Bronchial epithelial cell (primary cell): ENCODE measurements around the gene SLC24A3. TPM values are rescaled to one million over a fixed set of nuclear protein-coding genes. Genes with fewer than 3 reads are reported as not detected.
A peak's percentile ranks its signal among the peaks of the same experiment; 100 is the strongest.

Experiments used
- DNase-seq: peaks from one replicate; pipeline ENCODE4 v3.0.0-alpha.2; 2010; ENCODE audit warnings: low read depth
- FAIRE-seq: peaks from 2 replicates; lab custom pipeline; 2011; peaks lifted over from hg19 to GRCh38; lab: Jason Lieb, UNC
- H3K27me3 ChIP-seq: 2 replicates; pipeline ENCODE4 v1.5.1; 2011; ENCODE audit warnings: low read length; ENCODE audit not compliant: control insufficient read depth, insufficient read depth
- H3K36me3 ChIP-seq: 2 replicates; pipeline ENCODE4 v1.5.1; 2011; ENCODE audit warnings: low read length; ENCODE audit not compliant: control insufficient read depth, insufficient read depth
- H3K4me3 ChIP-seq: 2 replicates; pipeline ENCODE4 v1.5.1; 2011; ENCODE audit warnings: mild to moderate bottlenecking, low read depth, low read length, control low read depth
- CTCF ChIP-seq: IDR thresholded peaks from 2 replicates; pipeline ENCODE4 v1.5.1; 2011; ENCODE audit warnings: mild to moderate bottlenecking, moderate library complexity, low read length, control low read depth, inconsistent platforms; ENCODE audit not compliant: insufficient read depth, severe bottlenecking
- total RNA-seq: library from RNA; depleted of rRNA; stranded (reverse); fragments of >200 nt; gene quantifications from 2 replicates; pipeline ENCODE4 v1.2.1, GENCODE V29; 2014

The SLC24A3 gene
- total RNA-seq, 1 donor from 2014 or later, result under 0.01 TPM

- no peak for DNase-seq
Observed at GRCh38 chr20:19405958-19406357, 193.5 kb downstream of the SLC24A3 start.

GRCh38 chr20:19406381-19406780, 193.9 kb downstream of the SLC24A3 start:
- no peak for TF ChIP-seq CTCF
- H3K27me3 ChIP-seq, result no peaks in the 10 kb centered on the region
- FAIRE-seq, result no peak
- H3K4me3 ChIP-seq, result no peak overlapping the region
- DNase-seq, result peak; percentile 6
- no peaks in the 10 kb centered on the region for H3K36me3 ChIP-seq

More at GRCh38 chr20:19405958-19406357, 193.5 kb downstream of the SLC24A3 start:
- H3K36me3 ChIP-seq, result no peaks in the 10 kb centered on the region
- no peak for TF ChIP-seq CTCF
- H3K4me3 ChIP-seq, result no peak overlapping the region
- H3K27me3 ChIP-seq, result no peaks in the 10 kb centered on the region
- FAIRE-seq, result no peak

- FAIRE-seq (no peak), DNase-seq (no peak)
- Histone ChIP-seq H3K27me3 (no peaks in the 10 kb centered on the region), H3K36me3 (no peaks in the 10 kb centered on the region), H3K4me3 (no peak overlapping the region)
- no peak for TF ChIP-seq CTCF
Observed at GRCh38 chr20:19407196-19407595, 194.8 kb downstream of the SLC24A3 start.

- H3K36me3 ChIP-seq, result no peaks in the 10 kb centered on the region
- FAIRE-seq (no peak), DNase-seq (peak; percentile 54)
- TF ChIP-seq CTCF, result no peak
- H3K27me3 ChIP-seq, result no peaks in the 10 kb centered on the region
- no peak overlapping the region for H3K4me3 ChIP-seq
Observed at GRCh38 chr20:19407736-19408135, 195.3 kb downstream of the SLC24A3 start.

- FAIRE-seq (no peak), DNase-seq (peak; percentile 4)
- no peaks in the 10 kb centered on the region for H3K27me3 ChIP-seq
- no peak for TF ChIP-seq CTCF
- H3K36me3 ChIP-seq, result no peaks in the 10 kb centered on the region
- H3K4me3 ChIP-seq, result no peak overlapping the region
Observed at GRCh38 chr20:19408971-19409370, 196.5 kb downstream of the SLC24A3 start.

- Histone ChIP-seq H3K36me3 (no peaks in the 10 kb centered on the region), H3K4me3 (no peak overlapping the region), H3K27me3 (no peaks in the 10 kb centered on the region)
- TF ChIP-seq CTCF, result no peak
- DNase-seq, result no peak
- FAIRE-seq, result no peak
Observed at GRCh38 chr20:19411811-19412210, 199.4 kb downstream of the SLC24A3 start.
